Cardiac fibroblast (primary cell): Measurements from ENCODE around the gene F12.

Experiments
- DNase-seq, 2 donors: peaks; one replicate each; pipeline versions ENCODE4 v3.0.0 to v3.0.0-alpha.2; 2010; ENCODE audit warnings: low read depth in 2 of 2
- H3K4me3 ChIP-seq, 2 donors: replicated peaks in 1 of 2; 1 replicate in 1 of 2; 2 replicates in 1 of 2; pipeline ENCODE4 v1.5.1; 2011; ENCODE audit warnings: low read depth in 2 of 2, low read length in 2 of 2, mild to moderate bottlenecking in 2 of 2, moderate library complexity in 1 of 2
- CTCF ChIP-seq: IDR thresholded peaks from one replicate; pipeline ENCODE4 v1.5.1; 2011; ENCODE audit warnings: low read depth, mild to moderate bottlenecking, low read length, inconsistent platforms

F12 gene

GRCh38 chr5:177442066-177442826 lies 32.9 kb upstream of the F12 start:
- no peak for TF ChIP-seq CTCF
- no peak for DNase-seq
- H3K4me3 ChIP-seq: no peak overlapping the region

- no peak for DNase-seq
These were observed 31.8 kb upstream of the F12 start for GRCh38 chr5:177440990-177441780.

GRCh38 chr5:177440211-177440989 lies 31.0 kb upstream of the F12 start:
- no peak for DNase-seq
- no peak for TF ChIP-seq CTCF

More at GRCh38 chr5:177440990-177441780, 31.8 kb upstream of the F12 start:
- H3K4me3 ChIP-seq: no peak overlapping the region
- no peak for TF ChIP-seq CTCF

GRCh38 chr5:177439518-177440053 lies 30.2 kb upstream of the F12 start:
- no peak for DNase-seq
- no peak overlapping the region for H3K4me3 ChIP-seq
- no peak for TF ChIP-seq CTCF

More at GRCh38 chr5:177440211-177440989, 31.0 kb upstream of the F12 start:
- H3K4me3 ChIP-seq: no peak overlapping the region

GRCh38 chr5:177438468-177438867 lies 29.1 kb upstream of the F12 start:
- no peak for DNase-seq

More at GRCh38 chr5:177438468-177438867, 29.1 kb upstream of the F12 start:
- no peak overlapping the region for H3K4me3 ChIP-seq
- no peak for TF ChIP-seq CTCF
